HG03060 (cell line): ENCODE measurements around the gene EPB41L4B.
"Not testable (repeated sequence)": the region's sequence is repeated elsewhere in the genome, so short reads cannot be mapped to it uniquely, and the experiment has no call there.

ENCODE experiments used
- ATAC-seq: cut with Tn5 transposase; IDR thresholded peaks from one replicate; pipeline ENCODE4 v1.9.1; 2021; ENCODE audit warnings: low read depth, moderate number of reproducible peaks; ENCODE audit not compliant: unreplicated experiment

The EPB41L4B gene

DNA sequence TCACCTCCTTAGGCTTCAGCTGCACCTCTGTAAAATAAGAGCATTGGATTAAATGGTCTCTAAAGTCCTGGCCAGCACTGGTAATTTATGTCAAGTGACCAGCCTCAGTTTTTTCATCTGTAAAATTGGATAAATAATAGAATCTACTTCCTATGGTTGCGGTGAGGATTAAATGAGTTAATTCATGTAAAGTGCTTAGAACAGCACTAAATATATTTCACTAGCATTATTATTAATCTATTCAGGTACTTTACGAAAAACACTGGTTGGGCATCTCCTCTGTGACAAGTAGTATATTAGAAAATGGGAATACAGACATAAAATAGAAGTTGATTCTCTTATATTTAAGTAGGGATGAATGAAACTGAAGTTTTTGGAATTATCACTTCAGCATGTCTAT lies 187.3 kb downstream of the EPB41L4B start:
- ATAC-seq, result no peak

DNA sequence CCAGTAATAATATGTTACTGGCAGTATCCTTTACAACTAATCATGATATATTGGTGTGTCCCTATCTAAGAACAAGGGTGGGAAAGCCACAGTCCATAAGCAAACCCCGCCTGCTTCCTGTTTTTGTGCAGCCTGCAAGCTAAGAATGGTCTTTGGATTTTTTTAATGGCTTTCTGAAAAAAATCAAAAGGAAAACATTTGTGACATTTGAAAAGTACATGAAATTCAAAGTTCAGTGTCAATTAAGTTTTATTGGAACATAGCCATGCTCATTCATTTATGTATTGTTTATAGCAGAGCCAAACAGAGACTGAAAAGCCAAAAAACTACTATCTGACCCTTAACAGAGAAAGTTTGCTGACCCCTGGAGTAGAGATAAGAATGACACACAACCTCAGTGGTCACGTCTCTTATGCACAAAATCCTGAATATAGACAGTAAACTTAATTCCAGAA lies 188.3 kb downstream of the EPB41L4B start:
- no peak for ATAC-seq

DNA sequence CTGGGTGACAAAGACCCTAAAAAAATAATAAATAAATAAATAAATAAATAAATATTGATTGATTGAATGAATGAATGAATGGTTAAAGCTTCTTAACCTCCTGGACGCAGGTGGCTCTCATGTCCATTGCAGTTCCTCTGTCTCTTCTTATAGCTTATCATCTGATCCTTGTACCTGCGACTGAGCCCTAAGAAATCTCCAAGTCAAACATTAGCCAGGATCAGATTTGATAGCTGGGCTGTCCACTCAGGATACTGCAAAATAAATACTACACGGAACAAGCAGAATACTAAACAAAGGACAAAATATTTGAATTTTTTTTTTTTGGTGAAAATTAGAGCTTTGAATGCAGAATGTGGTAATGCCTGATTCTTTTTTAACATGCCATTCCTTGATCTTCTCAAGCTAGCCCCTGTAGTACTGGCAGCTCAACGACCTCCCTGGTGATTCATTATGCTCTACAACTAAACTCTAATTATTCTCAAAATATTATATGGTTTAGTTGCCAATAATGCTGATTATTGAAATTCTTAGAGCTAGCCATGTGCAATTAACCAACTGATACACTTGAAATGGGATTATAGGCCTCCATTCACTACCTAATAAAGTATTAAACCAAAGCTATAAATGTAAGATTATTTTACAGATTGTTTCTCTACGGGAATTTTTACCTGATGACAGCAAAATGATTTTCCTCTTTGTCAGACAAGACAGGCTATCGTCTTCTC lies 191.2 kb downstream of the EPB41L4B start:
- ATAC-seq, result no peak

- ATAC-seq, result not testable (repeated sequence)
These were observed 194.2 kb downstream of the EPB41L4B start for GRCh38 chr9:109126671-109127070.

DNA sequence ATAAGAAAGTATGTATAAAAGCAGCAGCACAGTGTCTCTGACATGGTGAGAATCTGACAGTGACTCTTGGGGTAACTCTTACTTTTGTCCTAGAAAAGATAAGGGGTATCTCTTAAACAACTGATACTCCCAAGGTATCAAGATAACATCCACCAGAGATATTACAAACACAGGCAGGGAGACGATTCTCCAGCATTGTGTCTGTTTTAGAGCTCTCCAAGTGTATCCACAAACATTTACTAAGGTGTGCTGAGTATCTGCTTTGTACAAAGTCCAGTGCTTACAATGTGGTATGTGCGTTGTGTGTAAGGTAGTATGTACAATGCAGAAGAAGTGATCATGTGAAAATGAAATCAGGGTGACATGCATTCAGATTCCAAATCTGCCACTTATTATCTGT lies 196.7 kb downstream of the EPB41L4B start:
- no peak for ATAC-seq

DNA sequence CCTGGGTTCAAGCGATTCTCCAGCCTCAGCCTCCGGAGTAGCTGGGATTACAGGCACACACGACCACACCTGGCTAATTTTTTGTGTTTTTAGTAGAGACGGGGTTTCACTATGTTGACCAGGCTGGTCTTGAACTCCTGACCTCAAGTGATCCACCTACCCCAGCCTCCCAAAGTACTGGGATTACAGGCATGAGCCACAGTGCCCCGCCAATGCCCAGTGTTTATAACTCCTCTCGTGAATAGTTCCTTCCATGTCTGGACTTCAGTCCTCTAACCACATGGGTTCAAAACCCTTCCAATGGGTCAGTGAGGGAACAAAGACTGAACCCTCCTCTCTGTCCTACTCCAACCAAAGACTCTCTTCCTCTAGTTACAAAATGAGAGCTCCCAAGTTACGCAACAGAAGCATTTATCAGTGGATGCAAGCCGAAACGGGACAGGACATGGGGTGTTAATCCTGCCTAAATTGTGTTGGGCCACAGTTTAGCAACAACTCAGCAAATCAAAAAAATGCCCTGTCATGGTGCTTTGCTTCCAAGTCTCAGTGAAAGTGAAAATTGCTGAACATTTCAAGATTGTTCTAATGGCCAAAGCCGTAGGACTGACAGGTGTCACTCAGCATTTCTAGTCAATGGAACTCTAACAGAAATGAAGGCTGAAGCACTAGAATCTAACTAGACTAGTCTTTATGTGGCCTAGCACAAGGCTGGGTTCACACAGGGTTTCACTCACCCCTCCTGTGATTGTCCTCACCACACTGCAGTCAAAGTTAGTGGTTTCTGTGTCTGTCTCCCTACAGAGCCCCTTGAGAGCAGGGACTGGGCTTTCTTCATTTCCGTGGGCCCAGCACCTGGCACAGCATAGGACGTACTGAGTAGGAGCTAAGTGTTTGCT lies 197.9 kb downstream of the EPB41L4B start:
- ATAC-seq, result peak; percentile 25
